AML-193 (cell line): Measurements from ENCODE around the gene IGFBP7.

ENCODE experiments used
- DNase-seq, 2 experiments: peaks; one replicate each; lab custom pipeline; 2025; lab: John Stamatoyannopoulos, UW

Gene IGFBP7

GRCh38 chr4:57040510-57040909 is 69.7 kb downstream of the IGFBP7 start:
- DNase-seq: no peak

DNA sequence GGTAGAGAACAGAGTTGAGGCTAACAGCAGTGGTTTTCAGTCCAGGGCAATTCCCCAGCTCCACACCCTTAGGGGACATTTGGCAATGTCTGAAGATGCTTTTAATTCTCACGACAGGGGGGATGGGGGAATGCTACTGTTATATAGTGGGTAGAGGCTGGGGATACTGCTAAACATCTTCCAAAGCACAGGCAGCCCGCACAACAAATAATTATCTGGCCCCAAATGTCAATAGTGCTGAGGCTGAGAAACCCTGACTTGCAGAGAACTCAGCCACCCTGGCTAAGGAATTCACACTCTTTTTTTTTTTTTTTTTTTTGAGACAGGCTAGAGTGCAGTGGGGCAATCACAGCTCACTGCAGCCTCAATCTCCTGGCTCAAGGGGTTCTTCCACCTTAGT is 70.8 kb downstream of the IGFBP7 start:
- no peak for DNase-seq

DNA sequence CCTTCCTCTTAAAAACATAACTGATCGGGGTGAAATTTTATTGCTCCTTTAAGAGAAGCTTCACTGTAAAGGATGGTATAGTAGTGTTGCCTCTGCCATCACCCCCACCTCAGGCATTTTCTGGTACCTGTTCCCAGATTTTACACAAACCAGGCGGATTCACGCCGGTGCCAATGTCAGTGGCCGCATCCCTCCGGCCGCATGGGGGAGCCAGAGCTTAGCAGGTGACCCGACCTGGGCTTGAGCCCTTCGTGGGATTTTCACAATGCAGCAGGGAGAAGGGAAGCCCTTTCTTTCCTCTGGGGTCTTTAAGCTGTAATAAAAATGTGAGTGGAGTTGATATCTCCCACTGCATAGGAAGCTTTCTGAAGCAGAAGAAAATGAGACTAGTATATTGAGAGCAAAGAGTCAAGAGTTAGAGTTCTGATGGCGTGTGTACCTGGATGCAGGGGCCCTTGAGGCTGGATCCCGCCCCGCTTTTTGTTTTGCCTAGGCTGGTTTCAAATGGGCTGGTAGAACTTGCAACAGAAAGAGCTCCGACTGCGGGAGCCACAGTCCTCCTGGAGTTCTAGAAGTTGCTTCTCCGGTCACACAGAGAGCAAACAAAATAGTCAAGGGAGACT is 72.1 kb downstream of the IGFBP7 start:
- DNase-seq: no peak

DNA sequence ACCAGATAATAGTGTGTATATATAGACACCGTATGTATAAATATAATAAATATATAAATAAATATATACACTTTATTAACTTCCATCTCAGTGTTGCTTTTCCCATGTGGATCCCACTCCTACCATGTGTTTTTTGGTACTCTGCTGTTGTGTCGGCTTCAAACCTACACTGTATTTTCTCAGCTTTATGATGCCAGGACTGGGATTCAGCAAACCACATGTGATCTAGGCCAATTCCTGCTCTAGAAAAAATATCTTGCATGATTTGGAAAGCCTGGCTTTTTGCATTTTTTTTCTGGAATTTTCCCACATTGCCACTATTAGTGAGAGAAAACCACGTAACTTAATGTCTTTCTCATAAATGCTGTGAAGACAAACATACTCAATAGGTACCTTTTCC is 75.7 kb downstream of the IGFBP7 start:
- DNase-seq: no peak

DNA sequence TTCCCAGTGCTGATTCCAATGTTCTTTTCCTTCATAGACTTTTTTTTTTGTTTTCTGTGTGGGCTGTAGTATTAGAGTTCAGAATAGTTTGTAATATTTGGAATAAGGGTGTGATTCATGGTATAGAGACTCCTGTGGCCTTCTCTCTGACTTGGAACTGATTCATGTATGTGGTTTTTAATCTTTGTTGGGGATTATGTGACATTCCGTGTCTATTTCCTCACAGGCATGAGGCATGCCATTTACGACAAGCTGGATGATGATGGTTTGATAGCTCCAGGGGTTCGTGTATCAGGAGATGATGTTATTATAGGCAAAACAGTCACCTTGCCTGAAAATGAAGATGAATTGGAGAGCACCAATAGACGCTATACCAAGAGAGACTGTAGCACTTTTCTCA is 87.1 kb downstream of the IGFBP7 start:
- DNase-seq: no peak

DNA sequence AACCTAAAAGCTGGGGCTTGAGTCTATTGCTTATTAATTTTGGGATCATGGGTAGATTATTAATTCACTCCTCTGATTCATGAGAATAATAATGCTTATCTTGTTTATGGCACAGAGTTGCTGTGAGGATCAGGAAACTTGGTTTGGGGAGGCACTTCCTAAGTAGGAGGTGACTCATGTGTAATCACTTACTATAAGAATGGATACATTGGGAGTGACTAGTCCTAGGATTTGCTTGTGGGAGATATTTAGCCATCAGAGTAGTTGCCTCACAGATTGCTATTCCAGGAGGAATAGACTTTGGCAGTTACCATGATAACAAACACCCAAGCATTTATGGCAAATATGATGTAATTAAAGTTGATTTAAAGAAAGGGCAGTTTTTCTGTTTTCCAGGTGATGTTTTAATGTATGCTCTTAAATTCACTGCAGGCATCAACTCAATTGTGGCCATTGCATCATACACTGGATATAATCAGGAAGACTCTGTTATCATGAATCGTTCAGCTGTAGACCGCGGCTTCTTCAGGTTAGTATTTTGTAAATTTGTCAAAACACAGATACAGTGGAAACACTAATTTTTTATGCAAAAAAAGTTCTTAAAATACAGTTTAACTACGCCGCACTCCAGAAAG is 89.6 kb downstream of the IGFBP7 start:
- DNase-seq: no peak

- DNase-seq: no peak
Observed at GRCh38 chr4:57018980-57019379, 91.2 kb downstream of the IGFBP7 start.

DNA sequence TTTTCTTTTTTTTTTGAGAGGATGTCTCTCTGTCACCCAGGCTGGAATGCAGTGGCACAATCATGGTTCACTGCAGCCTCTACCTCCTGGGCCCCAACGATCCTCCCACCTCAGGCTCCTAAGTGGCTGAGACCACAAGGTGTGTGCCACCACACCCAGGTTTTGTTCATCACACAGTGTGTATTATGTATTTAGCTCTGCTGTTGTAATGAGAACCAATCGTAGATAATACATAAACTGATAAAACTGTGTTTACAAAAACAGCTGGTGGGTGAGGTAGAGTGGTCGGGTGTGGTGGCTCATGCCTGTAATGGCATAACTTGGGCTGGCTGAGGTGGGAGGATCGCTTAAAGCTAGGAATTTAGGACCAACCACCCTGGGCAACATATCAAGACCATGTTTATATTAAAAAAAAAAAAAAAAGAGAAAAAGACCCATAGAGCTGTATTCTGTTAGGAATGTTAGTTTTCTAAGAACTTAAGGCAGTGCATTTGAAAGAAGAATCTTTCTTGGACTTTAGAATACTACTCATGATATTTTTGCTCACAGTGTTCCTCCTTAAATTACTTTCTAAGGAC is 96.6 kb downstream of the IGFBP7 start:
- no peak for DNase-seq

DNA sequence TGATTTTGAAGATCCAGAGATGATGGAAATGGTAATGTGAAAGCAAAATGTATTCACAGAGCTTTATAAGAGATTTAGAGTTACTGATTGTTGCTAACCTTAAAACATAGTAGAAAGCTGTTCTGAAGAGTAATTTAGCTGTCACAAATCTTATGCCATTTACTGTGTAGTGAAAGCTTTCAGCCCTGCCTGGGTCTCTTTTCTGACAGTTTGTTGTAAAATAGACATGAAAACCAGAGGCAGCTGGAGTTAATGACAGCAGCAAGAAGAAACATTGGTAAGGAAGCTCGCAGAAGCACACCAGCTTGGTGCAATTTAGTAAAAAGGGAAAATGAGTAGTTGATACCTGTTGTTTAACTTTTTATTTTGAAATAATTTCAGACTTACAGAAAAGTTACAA is 110.4 kb downstream of the IGFBP7 start:
- no peak for DNase-seq

- DNase-seq: no peak
Observed at GRCh38 chr4:56995525-56995924, 114.7 kb downstream of the IGFBP7 start.

DNA sequence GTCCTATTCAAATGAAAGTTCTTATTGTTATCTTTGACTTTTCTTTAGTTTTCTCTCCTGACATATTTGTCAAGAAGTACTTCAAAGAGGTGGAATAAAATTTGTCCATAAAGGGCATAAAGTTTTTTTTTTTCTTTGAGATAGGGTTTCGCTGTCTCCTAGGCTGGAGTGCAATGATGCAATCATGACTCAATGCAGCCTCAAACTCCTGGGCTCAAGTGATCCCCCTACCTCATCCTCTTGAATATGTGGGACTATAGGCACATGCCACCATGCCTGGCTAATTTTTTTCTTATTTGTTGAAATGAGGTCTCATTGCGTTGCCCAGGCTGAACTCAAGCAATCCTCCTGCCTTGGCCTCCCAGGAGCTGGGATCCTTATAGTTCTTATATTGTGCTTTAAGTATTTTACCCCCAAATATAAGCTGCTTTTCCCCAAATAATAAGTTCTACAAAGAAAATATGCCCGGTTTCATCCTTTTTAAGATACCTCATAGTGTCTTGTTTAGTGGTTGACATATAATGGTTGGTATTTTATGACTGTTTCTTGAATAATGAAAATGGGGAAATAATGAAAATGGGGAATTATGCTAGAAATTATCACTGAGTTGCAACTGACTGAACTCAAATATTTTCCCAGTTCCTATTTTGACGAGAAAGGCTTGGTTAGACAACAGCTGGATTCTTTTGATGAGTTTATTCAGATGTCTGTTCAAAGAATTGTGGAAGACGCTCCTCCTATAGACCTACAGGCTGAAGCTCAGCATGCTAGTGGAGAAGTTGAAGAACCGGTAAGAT is 119.9 kb downstream of the IGFBP7 start:
- no peak for DNase-seq

DNA sequence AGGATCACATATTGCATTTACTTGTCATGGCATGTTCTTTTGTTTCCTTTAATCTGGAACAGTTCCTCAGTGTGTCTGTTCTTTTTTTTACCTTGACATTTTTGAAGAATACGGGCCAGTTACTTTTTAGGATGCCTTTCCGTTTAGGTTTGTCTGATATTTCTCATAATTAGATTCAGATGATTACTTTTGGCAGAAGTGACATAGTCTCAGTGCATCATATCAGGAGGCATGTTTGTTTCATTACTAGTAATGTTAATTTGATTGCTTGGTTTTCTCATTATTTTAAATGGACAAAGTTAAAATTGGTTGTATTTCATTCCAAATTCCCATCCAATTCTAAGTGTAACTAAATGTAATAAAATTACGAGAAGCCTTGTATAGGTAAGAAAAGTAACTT is 123.2 kb downstream of the IGFBP7 start:
- DNase-seq: no peak

DNA sequence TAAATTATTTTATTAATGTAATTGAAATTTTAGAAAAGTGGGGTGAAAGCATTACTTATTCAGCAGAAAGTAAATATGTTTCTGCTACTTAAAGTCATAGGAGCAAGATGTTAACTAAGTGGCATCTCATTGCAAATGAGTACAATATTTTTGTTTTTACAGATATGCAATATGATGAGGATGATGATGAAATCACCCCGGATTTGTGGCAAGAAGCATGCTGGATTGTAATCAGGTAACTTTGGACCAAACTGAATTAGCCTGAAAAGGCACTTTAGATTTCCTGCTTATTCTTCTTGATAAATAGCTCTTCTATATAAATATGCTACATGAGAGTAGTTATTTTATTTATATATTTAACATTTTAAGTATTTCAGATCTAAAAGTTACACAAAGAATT is 124.0 kb downstream of the IGFBP7 start:
- DNase-seq: no peak

DNA sequence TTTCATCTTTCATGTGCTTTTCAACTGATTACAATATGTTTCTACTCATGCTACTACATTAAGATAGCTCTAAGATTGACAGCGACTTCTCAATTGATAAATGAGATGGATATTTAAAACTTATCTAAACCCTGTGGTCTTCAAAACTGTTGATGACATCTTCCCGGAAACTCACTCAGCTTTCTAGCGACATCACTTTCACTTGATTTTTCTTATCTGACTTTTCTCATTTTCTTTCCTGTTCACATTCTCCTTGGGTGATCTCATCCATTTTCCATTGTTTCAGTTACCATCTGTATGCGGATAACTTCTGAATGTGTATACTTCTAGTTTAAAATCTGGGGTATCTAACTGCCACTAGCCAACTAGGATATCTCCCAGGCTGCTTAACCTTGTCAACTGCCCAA is 128.4 kb downstream of the IGFBP7 start:
- DNase-seq: no peak
